Lower lobe of right lung (tissue), 2 donors: ENCODE data around the gene RFTN1. TPM values are rescaled to one million over a fixed set of nuclear protein-coding genes. Genes with fewer than 3 reads are reported as not detected.
A peak's percentile ranks its signal among the peaks of the same experiment; 100 is the strongest.

ENCODE experiments used
- ATAC-seq, 2 donors: fragments of 200-7000 bp; cut with Tn5 transposase; one replicate each; pipeline ENCODE4 v1.9.1; 2020 to 2022; ENCODE audit warnings: mild to moderate bottlenecking in 2 of 2, moderate library complexity in 2 of 2
- DNase-seq: peaks from one replicate; pipeline ENCODE4 v3.0.0-alpha.2; 2020
- H3K27ac ChIP-seq: fragments of 200-600 bp; one replicate; pipeline ENCODE4 v1.8.0; 2022
- H3K27me3 ChIP-seq: fragments of 200-600 bp; one replicate; pipeline ENCODE4 v1.8.0; 2022; ENCODE audit warnings: low read depth
- H3K36me3 ChIP-seq: fragments of 200-600 bp; one replicate; pipeline ENCODE4 v1.8.0; 2022; ENCODE audit warnings: mild to moderate bottlenecking
- H3K4me1 ChIP-seq: fragments of 200-600 bp; one replicate; pipeline ENCODE4 v1.8.0; 2022
- H3K4me3 ChIP-seq: fragments of 200-600 bp; one replicate; pipeline ENCODE4 v1.8.0; 2022; ENCODE audit warnings: mild to moderate bottlenecking
- H3K9me3 ChIP-seq: fragments of 200-600 bp; one replicate; pipeline ENCODE4 v1.8.0; 2022
- intact Hi-C: fragments of 100-400 bp; cut with DNase I; formaldehyde crosslinking; loops from one replicate; pipeline ENCODE4 v1.11.0; 2022
- total RNA-seq: library from RNA; stranded (reverse); fragmentation: NEBNext Ultra II Directional; extraction: Animal tissue kit (Norgen Biotek cat#: 25700); gene quantifications from one replicate; pipeline ENCODE4 v1.2.1, GENCODE V29; 2021
- TF ChIP-seq, protein P1 (sequence below): fragments of 200-600 bp; IDR thresholded peaks from one replicate; pipeline ENCODE4 v1.8.0; 2022; ENCODE audit warnings: antibody characterized with exemption, mild to moderate bottlenecking
- donor health status: DM: no; HTN: yes; CAD: no; lungs with severe emphysema.

The RFTN1 gene
- total RNA-seq, 1 donor from 2014 or later = 58.2 TPM

DNA sequence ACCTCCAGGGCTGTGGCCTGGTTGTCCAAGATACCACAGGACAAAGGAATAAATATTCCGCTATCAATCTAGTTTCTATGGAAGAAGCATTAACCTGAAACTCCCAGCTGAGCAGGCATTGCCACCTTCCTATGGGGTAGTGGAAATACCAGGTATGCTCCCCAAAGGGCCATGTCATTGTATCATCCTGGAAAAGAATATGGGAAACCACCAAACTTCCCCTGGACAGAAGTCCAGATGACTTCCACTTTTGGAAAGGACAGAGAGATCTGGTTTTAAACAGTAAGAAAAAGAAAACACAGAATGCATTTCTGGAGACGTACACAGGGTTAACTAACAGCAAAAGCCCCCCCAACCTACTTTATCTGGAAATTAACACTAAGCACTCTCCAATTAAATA lies 100.2 kb downstream of the RFTN1 start:
- ATAC-seq (no peak), DNase-seq (no peak)
- Histone ChIP-seq H3K36me3 (peaks cover 7% of the 10 kb centered on the region), H3K27ac (no peak overlapping the region), H3K9me3 (no peaks in the 10 kb centered on the region), H3K4me1 (peaks cover 29% of the 10 kb centered on the region), H3K4me3 (no peak overlapping the region), H3K27me3 (no peaks in the 10 kb centered on the region)
- TF ChIP-seq, protein P1, sequence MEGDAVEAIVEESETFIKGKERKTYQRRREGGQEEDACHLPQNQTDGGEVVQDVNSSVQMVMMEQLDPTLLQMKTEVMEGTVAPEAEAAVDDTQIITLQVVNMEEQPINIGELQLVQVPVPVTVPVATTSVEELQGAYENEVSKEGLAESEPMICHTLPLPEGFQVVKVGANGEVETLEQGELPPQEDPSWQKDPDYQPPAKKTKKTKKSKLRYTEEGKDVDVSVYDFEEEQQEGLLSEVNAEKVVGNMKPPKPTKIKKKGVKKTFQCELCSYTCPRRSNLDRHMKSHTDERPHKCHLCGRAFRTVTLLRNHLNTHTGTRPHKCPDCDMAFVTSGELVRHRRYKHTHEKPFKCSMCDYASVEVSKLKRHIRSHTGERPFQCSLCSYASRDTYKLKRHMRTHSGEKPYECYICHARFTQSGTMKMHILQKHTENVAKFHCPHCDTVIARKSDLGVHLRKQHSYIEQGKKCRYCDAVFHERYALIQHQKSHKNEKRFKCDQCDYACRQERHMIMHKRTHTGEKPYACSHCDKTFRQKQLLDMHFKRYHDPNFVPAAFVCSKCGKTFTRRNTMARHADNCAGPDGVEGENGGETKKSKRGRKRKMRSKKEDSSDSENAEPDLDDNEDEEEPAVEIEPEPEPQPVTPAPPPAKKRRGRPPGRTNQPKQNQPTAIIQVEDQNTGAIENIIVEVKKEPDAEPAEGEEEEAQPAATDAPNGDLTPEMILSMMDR = no peak
- intact Hi-C loops = no loop called here

DNA sequence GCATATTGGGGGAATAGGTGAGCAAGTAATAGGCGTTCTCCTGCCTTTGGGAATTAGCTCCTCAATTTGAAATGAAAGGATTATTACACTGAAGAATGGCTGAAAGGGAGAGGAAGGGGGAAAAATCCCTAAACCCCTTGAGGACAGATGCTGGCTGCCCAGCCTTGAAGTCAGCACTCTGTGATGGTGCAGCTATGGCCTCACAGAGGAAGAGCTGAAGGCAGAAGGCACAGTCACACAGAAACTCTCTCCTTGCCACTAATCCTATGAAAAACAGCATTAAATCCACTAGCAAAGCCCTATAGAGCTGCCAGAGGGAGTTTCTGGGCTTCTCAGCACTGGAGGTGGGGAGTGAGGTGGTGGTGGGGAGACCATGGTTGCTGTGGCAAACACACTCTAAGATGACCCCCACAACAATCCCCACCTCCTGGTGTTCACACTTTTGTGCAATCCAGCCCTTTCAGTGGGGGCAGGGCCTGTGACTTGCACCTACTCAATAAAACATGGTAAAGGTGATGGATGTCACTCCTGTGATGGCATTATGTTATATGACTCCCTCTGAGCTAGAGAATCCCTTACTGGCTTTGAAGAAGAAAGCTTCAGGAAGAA lies 101.2 kb downstream of the RFTN1 start:
- Histone ChIP-seq H3K4me3 (no peak overlapping the region), H3K27ac (no peak overlapping the region), H3K27me3 (no peaks in the 10 kb centered on the region), H3K9me3 (no peaks in the 10 kb centered on the region), H3K4me1 (peaks cover 29% of the 10 kb centered on the region), H3K36me3 (peaks cover 14% of the 10 kb centered on the region)
- intact Hi-C loops = no loop called here
- ATAC-seq = no peak
- DNase-seq = no peak
- TF ChIP-seq, protein P1 = no peak

DNA sequence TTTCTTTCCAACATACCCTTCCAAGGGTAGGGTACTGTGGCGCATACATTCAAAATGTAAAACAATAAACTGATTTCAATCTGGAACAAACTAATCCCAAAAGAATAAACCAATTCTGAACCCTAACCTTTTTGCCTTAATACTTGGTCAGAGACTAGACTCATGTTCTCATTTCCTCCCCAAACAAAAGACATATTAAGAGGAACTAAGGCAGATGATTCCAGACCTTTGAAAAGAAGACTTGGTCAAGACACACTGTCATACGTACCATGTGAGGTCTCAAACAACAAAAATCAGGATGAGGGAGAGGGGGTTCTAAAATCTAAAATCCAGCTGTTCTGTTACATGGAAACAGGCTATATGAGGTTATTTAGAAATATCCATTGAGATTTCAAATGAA lies 102.1 kb downstream of the RFTN1 start:
- no peak overlapping the region for H3K27ac ChIP-seq

DNA sequence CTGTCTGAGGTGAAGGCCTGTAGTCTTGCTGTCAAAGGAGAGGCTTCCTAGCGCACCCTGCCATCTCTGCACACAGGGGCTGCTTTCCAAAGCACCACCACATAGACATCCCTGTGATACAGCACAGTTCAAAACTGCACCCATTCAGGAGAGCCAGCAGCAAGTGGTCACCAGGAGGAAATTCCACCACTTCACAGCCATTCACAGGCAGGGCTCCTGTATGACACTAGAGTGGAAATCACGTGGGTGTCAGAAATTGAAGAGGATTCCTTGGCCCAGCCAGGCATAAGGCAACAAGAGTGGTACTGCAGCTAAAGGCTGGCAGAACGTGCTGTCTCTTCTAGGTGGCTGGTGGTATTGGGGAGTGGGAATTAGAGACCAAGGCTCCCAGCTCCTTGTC lies 102.8 kb downstream of the RFTN1 start:
- Histone ChIP-seq H3K36me3 (peaks cover 14% of the 10 kb centered on the region), H3K4me3 (no peak overlapping the region), H3K27ac (peak overlapping the region; percentile 26), H3K9me3 (no peaks in the 10 kb centered on the region), H3K4me1 (peaks cover 21% of the 10 kb centered on the region), H3K27me3 (no peaks in the 10 kb centered on the region)
- TF ChIP-seq, protein P1 = no peak
- DNase-seq = no peak
- ATAC-seq = peak; percentile 81 to 90
- intact Hi-C loops = no loop called here

More for the DNA sequence above, 102.1 kb downstream of the RFTN1 start:
- H3K36me3 ChIP-seq = peaks cover 14% of the 10 kb centered on the region
- DNase-seq (no peak), ATAC-seq (no peak)
- H3K4me1 ChIP-seq = peaks cover 29% of the 10 kb centered on the region
- TF ChIP-seq, protein P1 = no peak
- no peak overlapping the region for H3K4me3 ChIP-seq
- no peaks in the 10 kb centered on the region for H3K27me3 ChIP-seq
- intact Hi-C loops = no loop called here
- no peaks in the 10 kb centered on the region for H3K9me3 ChIP-seq

DNA sequence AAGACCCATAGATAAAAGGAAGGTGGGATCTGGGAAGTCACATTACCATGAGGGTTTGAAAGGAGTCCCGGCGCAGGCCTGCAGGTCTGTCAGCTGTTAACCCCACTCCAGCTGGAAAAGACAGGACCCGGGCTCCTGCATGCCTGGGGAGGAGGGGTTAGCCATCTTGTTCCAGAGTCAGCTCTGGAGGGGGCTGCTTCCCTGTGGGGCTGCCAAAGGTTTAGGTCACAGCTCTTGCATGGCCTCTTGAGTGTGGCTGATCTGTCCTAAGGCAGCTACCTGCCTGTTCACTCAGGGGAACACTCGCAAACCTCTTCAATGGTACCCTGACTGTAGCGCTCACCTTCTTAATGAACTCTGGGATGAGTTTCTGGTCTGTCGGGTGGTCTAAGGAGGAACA lies 104.5 kb downstream of the RFTN1 start:
- Histone ChIP-seq H3K4me1 (peaks cover 18% of the 10 kb centered on the region), H3K4me3 (no peak overlapping the region), H3K27me3 (no peaks in the 10 kb centered on the region), H3K36me3 (peaks cover 14% of the 10 kb centered on the region), H3K27ac (no peak overlapping the region), H3K9me3 (no peaks in the 10 kb centered on the region)
- DNase-seq (no peak), ATAC-seq (no peak)
- intact Hi-C loops = no loop called here
- TF ChIP-seq, protein P1 = no peak
